ENCODE results near the gene PRPF38A.

PRPF38A gene

GRCh38 chr1:52444463-52444862 lies 40.1 kb downstream of the PRPF38A start:
- H3K27me3 ChIP-seq (ENCODE audit: control insufficient read depth in 2 of 2, insufficient read depth in 2 of 2, low read length in 2 of 2): no peaks in the 10 kb centered on the region
- no peak overlapping the region for H3K9ac ChIP-seq (ENCODE audit: low read depth in 1 of 2, low read length in 2 of 2)
- H3K36me3 ChIP-seq (ENCODE audit: control insufficient read depth in 2 of 2, insufficient read depth in 2 of 2, low read length in 2 of 2): peaks cover 10 to 15% of the 10 kb centered on the region in 2 donors
- no peak overlapping the region for H3K4me3 ChIP-seq (ENCODE audit: low read length in 2 of 2)
- no peaks in the 10 kb centered on the region for H3K9me3 ChIP-seq (ENCODE audit: control insufficient read depth in 2 of 2, low read length in 2 of 2)
- no peak overlapping the region for H3K27ac ChIP-seq (ENCODE audit: low read depth in 2 of 2, low read length in 2 of 2)
- H3K4me1 ChIP-seq (ENCODE audit: control insufficient read depth in 2 of 2, insufficient read depth in 2 of 2, low read length in 2 of 2): no peaks in the 10 kb centered on the region

- Histone ChIP-seq H3K4me1 (ENCODE audit: control insufficient read depth in 2 of 2, insufficient read depth in 2 of 2, low read length in 2 of 2) (no peaks in the 10 kb centered on the region), H3K9me3 (ENCODE audit: control insufficient read depth in 2 of 2, low read length in 2 of 2) (no peaks in the 10 kb centered on the region), H3K36me3 (ENCODE audit: control insufficient read depth in 2 of 2, insufficient read depth in 2 of 2, low read length in 2 of 2) (peaks cover 0 to 12% of the 10 kb centered on the region in 2 donors), H3K27ac (ENCODE audit: low read depth in 2 of 2, low read length in 2 of 2) (no peak overlapping the region), H3K4me3 (ENCODE audit: low read length in 2 of 2) (no peak overlapping the region), H3K9ac (ENCODE audit: low read depth in 1 of 2, low read length in 2 of 2) (no peak overlapping the region), H3K27me3 (ENCODE audit: control insufficient read depth in 2 of 2, insufficient read depth in 2 of 2, low read length in 2 of 2) (no peaks in the 10 kb centered on the region)
Measured at GRCh38 chr1:52454127-52454526, 49.7 kb downstream of the PRPF38A start.

GRCh38 chr1:52454779-52455178 lies 50.4 kb downstream of the PRPF38A start:
- Histone ChIP-seq H3K4me1 (ENCODE audit: control insufficient read depth in 2 of 2, insufficient read depth in 2 of 2, low read length in 2 of 2) (no peaks in the 10 kb centered on the region), H3K27ac (ENCODE audit: low read depth in 2 of 2, low read length in 2 of 2) (no peak overlapping the region), H3K9ac (ENCODE audit: low read depth in 1 of 2, low read length in 2 of 2) (no peak overlapping the region), H3K9me3 (ENCODE audit: control insufficient read depth in 2 of 2, low read length in 2 of 2) (no peaks in the 10 kb centered on the region), H3K27me3 (ENCODE audit: control insufficient read depth in 2 of 2, insufficient read depth in 2 of 2, low read length in 2 of 2) (no peaks in the 10 kb centered on the region), H3K36me3 (ENCODE audit: control insufficient read depth in 2 of 2, insufficient read depth in 2 of 2, low read length in 2 of 2) (peaks cover 0 to 12% of the 10 kb centered on the region in 2 donors), H3K4me3 (ENCODE audit: low read length in 2 of 2) (no peak overlapping the region)

- no peaks in the 10 kb centered on the region for H3K27me3 ChIP-seq (ENCODE audit: control insufficient read depth in 2 of 2, insufficient read depth in 2 of 2, low read length in 2 of 2)
- H3K9ac ChIP-seq (ENCODE audit: low read depth in 1 of 2, low read length in 2 of 2): no peak overlapping the region
- H3K4me1 ChIP-seq (ENCODE audit: control insufficient read depth in 2 of 2, insufficient read depth in 2 of 2, low read length in 2 of 2): no peaks in the 10 kb centered on the region
- H3K9me3 ChIP-seq (ENCODE audit: control insufficient read depth in 2 of 2, low read length in 2 of 2): no peaks in the 10 kb centered on the region
- no peak overlapping the region for H3K4me3 ChIP-seq (ENCODE audit: low read length in 2 of 2)
- no peak overlapping the region for H3K27ac ChIP-seq (ENCODE audit: low read depth in 2 of 2, low read length in 2 of 2)
- H3K36me3 ChIP-seq (ENCODE audit: control insufficient read depth in 2 of 2, insufficient read depth in 2 of 2, low read length in 2 of 2): peaks cover 0 to 12% of the 10 kb centered on the region in 2 donors
Measured at GRCh38 chr1:52455686-52456085, 51.3 kb downstream of the PRPF38A start.

GRCh38 chr1:52460694-52461093 lies 56.3 kb downstream of the PRPF38A start:
- no peaks in the 10 kb centered on the region for H3K9me3 ChIP-seq (ENCODE audit: control insufficient read depth in 2 of 2, low read length in 2 of 2)
- no peaks in the 10 kb centered on the region for H3K27me3 ChIP-seq (ENCODE audit: control insufficient read depth in 2 of 2, insufficient read depth in 2 of 2, low read length in 2 of 2)

GRCh38 chr1:52461821-52462220 lies 57.4 kb downstream of the PRPF38A start:
- no peak overlapping the region for H3K4me3 ChIP-seq (ENCODE audit: low read length in 2 of 2)
- no peaks in the 10 kb centered on the region for H3K27me3 ChIP-seq (ENCODE audit: control insufficient read depth in 2 of 2, insufficient read depth in 2 of 2, low read length in 2 of 2)
- H3K36me3 ChIP-seq (ENCODE audit: control insufficient read depth in 2 of 2, insufficient read depth in 2 of 2, low read length in 2 of 2): peaks cover 0 to 5% of the 10 kb centered on the region in 2 donors
- H3K4me1 ChIP-seq (ENCODE audit: control insufficient read depth in 2 of 2, insufficient read depth in 2 of 2, low read length in 2 of 2): no peaks in the 10 kb centered on the region
- no peak overlapping the region for H3K9ac ChIP-seq (ENCODE audit: low read depth in 1 of 2, low read length in 2 of 2)
- H3K27ac ChIP-seq (ENCODE audit: low read depth in 2 of 2, low read length in 2 of 2): no peak overlapping the region
- no peaks in the 10 kb centered on the region for H3K9me3 ChIP-seq (ENCODE audit: control insufficient read depth in 2 of 2, low read length in 2 of 2)

More at GRCh38 chr1:52460694-52461093, 56.3 kb downstream of the PRPF38A start:
- Histone ChIP-seq H3K36me3 (ENCODE audit: control insufficient read depth in 2 of 2, insufficient read depth in 2 of 2, low read length in 2 of 2) (peaks cover 0 to 5% of the 10 kb centered on the region in 2 donors), H3K9ac (ENCODE audit: low read depth in 1 of 2, low read length in 2 of 2) (no peak overlapping the region), H3K27ac (ENCODE audit: low read depth in 2 of 2, low read length in 2 of 2) (no peak overlapping the region), H3K4me3 (ENCODE audit: low read length in 2 of 2) (no peak overlapping the region), H3K4me1 (ENCODE audit: control insufficient read depth in 2 of 2, insufficient read depth in 2 of 2, low read length in 2 of 2) (no peaks in the 10 kb centered on the region)

GRCh38 chr1:52463891-52464290 lies 59.5 kb downstream of the PRPF38A start:
- Histone ChIP-seq H3K9ac (ENCODE audit: low read depth in 1 of 2, low read length in 2 of 2) (no peak overlapping the region), H3K9me3 (ENCODE audit: control insufficient read depth in 2 of 2, low read length in 2 of 2) (no peaks in the 10 kb centered on the region), H3K27me3 (ENCODE audit: control insufficient read depth in 2 of 2, insufficient read depth in 2 of 2, low read length in 2 of 2) (no peaks in the 10 kb centered on the region), H3K4me1 (ENCODE audit: control insufficient read depth in 2 of 2, insufficient read depth in 2 of 2, low read length in 2 of 2) (no peaks in the 10 kb centered on the region), H3K27ac (ENCODE audit: low read depth in 2 of 2, low read length in 2 of 2) (no peak overlapping the region), H3K4me3 (ENCODE audit: low read length in 2 of 2) (no peak overlapping the region), H3K36me3 (ENCODE audit: control insufficient read depth in 2 of 2, insufficient read depth in 2 of 2, low read length in 2 of 2) (no peaks in the 10 kb centered on the region)

- no peak overlapping the region for H3K9ac ChIP-seq (ENCODE audit: low read depth in 1 of 2, low read length in 2 of 2)
- H3K9me3 ChIP-seq (ENCODE audit: control insufficient read depth in 2 of 2, low read length in 2 of 2): no peaks in the 10 kb centered on the region
- H3K4me1 ChIP-seq (ENCODE audit: control insufficient read depth in 2 of 2, insufficient read depth in 2 of 2, low read length in 2 of 2): no peaks in the 10 kb centered on the region
- H3K4me3 ChIP-seq (ENCODE audit: low read length in 2 of 2): no peak overlapping the region
- no peaks in the 10 kb centered on the region for H3K36me3 ChIP-seq (ENCODE audit: control insufficient read depth in 2 of 2, insufficient read depth in 2 of 2, low read length in 2 of 2)
- no peaks in the 10 kb centered on the region for H3K27me3 ChIP-seq (ENCODE audit: control insufficient read depth in 2 of 2, insufficient read depth in 2 of 2, low read length in 2 of 2)
- H3K27ac ChIP-seq (ENCODE audit: low read depth in 2 of 2, low read length in 2 of 2): no peak overlapping the region
Measured at GRCh38 chr1:52469108-52469507, 64.7 kb downstream of the PRPF38A start.

Data from mucosa of rectum (tissue), 2 donors.